NCI-H2171 (cell line): ENCODE data around the gene PPARA.

Experiments used
- DNase-seq: peaks from one replicate; lab custom pipeline; 2025; lab: John Stamatoyannopoulos, UW

PPARA gene

GRCh38 chr22:46275455-46276122 is 125.3 kb downstream of the PPARA start:
- DNase-seq: no peak

DNA sequence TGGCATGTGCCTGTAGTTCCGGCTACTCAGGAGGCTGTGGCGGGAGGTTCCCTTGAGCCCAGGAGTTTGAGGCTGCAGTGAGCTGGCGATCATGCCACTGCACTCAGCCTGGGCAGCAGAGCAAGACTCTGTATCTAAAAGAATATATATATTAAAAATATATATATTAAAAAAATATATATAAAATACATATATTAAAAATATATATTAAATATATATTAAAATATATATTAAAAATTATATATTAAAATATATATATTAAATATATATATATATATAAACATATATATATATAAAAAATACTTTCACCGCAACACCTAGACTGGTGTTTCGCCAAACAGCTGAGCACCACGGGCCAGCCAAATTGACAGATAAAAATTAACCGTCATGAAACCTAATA is 126.2 kb downstream of the PPARA start:
- DNase-seq: no peak

DNA sequence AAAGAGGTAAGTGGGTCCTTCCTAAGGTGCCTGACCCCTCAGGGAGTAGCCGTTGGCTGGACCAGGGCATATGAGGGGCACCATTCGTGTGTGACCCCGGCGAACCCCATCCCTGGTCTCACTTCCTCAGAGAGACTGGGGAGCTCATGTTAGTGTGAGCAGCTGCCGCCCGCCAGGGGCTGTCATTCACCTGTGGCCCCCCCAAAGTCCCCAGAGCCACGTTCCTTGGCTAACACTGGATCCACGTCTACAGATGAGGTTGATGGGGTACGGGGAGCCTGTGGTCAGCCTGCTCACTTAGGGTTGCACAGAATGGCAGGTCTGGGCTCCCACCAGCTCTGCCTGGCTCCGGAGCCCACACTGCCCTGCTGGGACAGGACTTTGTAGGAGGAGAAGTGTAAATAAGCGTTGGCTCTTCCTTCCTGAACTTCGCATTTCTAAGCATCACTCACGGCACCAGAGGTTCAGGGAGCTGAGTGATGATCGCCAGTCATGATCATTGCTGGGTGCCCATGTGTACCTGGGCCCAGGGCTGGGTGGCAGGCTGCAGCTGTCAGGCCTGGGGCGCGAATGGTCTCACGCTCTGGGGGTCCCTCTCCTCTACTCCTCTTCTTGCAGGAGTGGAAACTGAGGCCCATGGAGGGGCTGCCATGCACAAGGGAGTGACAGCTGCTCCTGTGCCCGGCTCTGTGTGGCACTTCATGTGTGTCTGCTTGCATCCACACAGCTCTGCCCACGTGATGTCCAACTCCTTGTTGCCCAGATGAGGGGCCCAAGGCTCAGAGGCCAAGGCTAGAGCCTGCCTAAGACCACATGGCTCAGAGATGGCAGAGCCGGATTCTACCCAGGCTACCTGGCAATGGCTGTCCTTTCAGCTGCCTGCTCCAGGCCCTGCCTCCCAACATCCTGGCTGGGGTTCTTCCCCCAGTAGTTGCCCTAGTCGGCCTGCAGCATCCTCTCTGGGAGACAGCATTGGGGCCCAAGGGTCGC is 128.6 kb downstream of the PPARA start:
- no peak for DNase-seq

DNA sequence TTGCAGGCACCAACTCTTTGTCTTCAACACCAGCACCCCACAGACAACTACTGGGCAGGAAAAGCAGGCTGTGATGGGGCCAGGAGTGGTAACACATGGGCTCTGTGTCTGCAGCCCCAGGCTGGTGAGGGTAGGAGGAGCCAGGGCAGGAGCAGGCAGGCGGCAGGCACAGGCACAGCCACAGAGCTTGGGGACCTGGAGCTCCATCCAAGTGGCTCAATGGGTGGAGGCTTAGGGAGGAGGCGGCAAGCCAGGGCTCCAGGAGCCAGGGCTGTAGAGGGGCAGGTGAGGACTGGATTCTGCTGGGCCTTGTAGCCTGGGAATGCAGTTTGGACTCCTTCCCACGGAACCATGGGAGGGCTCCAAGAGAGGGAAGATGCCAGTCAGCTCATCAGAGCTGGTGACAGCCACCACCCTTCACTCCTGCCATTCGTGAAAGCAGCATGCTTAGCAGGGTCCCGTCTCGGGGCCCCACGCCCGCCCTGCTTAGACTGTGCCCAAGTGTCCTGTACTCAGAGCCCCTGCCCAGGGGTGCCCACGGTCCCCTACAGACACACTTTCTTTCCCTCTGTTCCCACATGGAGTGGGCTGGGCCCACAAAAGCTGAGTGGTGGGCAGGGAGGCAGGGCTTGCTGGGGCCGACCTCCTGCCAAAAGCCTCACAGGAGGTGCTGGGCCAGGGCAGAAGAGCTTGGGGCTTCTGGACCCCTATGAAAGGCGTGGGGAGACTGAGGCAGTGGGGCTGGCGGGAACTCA is 129.9 kb downstream of the PPARA start:
- DNase-seq: no peak

DNA sequence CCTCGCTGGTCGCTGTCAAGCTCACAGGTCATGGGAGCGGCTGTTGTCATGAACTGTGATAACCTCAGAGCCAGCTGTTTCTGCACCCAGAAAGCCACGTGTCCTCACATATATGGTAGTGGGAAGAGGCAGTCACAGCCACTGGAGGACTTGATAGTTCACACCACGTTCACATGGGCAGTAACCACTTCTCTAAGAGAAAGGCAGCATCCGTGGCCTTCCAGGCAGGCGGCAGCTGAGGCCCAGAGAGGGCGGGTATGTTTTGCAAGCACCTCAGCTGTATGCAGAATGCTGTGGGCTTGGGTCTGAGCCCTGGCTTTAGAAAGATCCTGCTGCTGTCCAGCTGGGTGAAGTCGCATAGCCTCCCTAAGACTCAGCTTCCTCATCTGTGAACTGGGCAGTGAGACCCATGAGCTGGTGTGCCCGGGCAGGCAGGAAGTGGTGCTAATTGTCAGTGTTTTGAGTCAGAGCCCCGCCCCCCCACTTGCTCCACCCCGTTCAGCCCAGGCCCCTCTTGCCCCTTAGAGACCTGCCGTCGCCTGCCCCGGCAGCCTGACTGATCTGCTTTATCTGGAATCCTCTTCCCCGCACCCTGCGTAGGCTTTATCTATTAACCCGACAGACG is 130.8 kb downstream of the PPARA start:
- DNase-seq: no peak

DNA sequence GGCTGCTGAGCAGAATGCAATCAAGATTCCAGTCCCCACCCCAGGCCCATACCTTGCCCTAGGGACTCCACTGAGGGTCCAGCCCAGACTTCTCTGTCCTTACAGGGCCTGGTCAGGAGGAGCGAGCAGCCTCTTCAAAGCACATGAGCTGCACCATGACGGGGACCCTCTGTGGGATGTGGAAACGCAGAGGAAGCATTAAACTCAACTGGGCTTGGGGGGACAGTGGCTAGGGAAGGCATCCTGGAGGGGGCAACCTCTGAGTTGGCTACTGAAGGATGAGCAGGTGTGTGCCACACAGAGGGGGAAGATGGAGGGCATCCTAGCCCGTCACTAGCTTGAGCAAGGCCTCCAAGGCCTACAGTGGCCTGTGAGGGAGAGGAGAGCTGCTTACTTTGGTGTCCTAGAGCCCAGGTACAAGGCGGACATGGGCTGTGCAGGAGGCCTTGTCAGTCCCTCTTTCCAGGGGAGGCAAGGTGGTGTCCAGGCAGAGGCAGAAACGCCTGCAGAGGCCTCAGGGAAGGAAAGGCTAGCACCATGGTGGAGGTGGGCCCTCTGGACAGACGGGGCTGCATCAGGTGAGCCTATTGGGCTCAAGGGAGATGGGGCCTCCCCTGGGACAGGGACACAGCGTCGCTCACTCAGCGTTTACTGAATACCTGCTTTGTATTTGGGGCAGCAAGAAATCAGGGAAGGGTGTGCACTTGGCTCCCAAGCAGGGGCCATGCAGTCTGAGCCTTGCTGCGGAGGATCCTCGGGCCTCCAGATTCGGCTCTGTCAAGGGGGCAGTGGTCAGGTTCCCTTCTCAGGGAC is 131.7 kb downstream of the PPARA start:
- DNase-seq: no peak

- no peak for DNase-seq
Observed at GRCh38 chr22:46286006-46286405, 135.7 kb downstream of the PPARA start.

- no peak for DNase-seq
Observed at GRCh38 chr22:46286941-46287872, 136.9 kb downstream of the PPARA start.

- DNase-seq: no peak
Observed at GRCh38 chr22:46287873-46288751, 137.8 kb downstream of the PPARA start.

DNA sequence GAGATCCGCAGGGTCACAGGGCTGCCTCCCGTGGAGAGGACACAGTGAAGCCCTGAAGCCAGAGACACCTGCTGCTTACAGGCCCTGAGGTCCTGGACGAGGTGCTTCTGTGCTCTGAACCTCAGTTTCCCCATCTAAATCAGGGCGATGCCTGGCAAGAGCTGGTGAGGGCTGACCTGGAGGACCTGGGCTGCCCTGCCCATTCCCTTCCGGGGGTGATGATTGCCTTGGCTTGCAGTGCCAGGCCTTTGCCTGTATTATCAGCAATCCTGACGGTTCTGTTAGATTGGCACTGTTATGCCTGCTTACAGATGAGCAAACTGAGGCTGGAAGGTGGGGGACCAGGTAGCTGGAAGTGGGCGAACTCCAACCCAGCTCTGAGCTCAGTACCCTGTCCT is 138.5 kb downstream of the PPARA start:
- DNase-seq: no peak

DNA sequence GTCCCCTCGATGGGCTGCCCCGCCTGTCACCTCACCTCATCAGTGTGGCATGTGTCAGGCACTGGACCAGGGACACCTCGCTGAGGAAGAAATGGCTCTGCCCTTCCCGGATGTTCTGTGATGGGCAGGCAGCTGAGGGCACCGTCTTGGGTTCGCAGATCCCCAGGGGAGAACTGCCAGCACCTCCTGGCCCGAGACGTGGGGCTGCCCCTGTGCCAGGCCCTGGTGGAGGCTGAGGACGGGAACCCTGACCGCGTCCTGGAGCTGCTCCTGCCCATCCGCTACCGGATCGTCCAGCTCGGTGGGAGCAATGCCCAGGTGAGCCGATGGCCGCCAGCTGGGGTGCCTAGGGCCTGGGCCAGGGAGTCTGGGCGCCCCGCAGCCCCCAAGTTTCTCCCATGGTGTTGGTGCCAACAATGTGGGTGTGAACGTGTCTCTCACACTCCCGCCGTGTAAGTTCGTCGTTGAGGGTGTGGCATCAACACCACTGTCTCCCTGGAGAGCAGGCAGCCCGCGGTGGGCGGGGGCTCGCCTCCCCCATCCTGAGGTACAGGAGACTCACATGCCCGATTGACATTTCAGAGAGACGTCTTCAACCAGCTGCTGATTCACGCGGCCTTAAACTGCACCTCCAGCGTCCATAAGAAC is 139.0 kb downstream of the PPARA start:
- DNase-seq: no peak

GRCh38 chr22:46290121-46290842 is 140.0 kb downstream of the PPARA start:
- no peak for DNase-seq

DNA sequence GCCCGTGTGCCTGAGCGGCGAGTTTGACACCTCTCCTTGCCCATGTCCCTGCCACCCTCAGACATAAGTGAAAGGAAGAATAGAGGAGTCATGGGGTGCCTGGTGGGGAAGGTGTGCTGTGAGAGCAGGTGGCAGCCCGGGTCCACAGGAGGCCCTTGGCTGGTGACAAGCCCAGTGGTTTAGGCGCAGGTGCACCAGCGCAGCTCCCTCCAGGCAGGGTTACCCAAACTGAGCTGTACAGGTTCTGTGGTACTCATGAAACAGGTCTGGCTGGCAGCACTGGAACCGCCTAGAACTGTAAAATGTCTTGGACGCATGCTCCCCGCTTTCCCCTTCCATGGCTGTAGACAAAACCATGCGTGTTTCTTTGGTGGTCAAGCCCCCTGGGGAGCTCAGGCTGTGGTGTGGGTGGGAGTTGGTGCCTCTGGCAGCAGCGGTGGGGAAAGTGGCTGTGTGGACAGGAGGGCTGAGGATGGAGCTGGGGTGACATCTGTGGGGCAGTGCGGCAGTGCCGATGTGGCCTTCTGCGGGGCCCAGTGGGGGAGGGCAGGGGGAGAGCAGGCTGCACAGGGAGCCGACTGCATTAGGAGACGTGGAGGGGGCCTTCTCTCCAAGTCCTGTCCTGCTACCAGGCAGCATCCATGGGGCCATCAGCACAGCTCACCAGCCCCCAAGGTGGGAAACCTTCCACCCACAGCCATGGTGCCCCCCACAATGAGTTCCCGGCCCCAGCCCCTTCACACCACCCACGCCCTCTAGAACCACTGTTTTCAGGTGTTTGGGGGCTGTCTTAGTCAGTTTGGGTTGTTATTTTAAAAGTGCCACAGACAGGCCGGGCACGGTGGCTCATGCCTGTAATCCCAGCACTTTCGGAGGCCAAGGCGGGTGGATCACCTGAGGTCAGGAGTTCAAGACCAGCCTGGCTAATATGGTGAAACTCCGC is 140.8 kb downstream of the PPARA start:
- no peak for DNase-seq

DNA sequence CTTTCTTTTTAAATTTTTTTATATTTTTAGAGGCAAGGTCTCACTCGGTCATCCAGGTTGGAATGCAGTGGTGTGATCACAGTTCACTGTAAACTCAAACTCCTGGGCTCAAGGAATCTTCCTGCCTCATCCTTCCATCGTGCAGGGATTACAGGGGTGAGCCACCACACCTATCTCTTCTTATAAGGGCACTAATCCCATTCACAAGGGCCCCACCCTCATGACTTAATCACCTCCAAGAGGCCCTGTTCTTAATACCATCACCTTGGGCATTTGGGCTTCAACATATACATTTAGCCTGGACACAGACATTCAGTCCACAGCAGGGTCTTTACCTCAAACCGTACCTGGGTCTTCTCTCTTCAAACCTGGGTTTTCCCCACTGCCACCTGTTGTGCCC is 141.8 kb downstream of the PPARA start:
- no peak for DNase-seq

DNA sequence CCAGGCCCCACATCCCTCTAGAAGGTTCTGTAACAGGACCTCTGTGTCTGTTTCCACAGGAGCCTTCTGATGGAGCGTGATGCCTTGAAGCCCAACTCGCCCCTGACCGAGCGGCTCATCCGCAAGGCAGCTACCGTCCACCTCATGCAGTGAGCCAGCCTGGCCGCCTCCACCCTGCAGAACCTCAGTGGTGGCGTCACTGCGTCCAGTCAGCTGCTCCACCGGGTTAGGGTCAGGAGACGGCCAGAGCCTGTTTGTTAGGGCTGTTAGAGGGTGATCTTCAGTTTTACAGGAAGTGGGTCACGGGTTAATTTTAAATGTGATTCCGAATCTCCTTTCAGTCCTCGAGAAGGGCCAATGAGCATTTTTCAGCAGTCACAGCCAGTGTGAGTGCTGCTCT is 142.4 kb downstream of the PPARA start:
- DNase-seq: no peak
